GM12878 (cell line): ENCODE data around the gene DNAJC28. TPM values are rescaled to one million over a fixed set of nuclear protein-coding genes. Genes with fewer than 3 reads are reported as not detected.
"Not testable (repeated sequence)": the region's sequence is repeated elsewhere in the genome, so short reads cannot be mapped to it uniquely, and the experiment has no call there.

Experiments
- ATAC-seq: fragments of 200-7000 bp; cut with Tn5 transposase; 3 replicates; pipeline ENCODE4 v1.9.1; 2020; ENCODE audit warnings: mild to moderate bottlenecking, moderate library complexity
- BruUV-seq: library from RNA; stranded (reverse); fragments of 400-500 nt; replicated peaks from 2 replicates; lab custom pipeline; 2021; lab: Mats Ljungman, UMichigan
- CTCF ChIA-PET: fragments of 300-600 bp; sonication (Branson Sonifier 250); formaldehyde crosslinking; extraction: SDS; loops from one replicate; lab custom pipeline; 2021; ENCODE audit warnings: inconsistent platforms; lab: Yijun Ruan, JAX
- POLR2A ChIA-PET: fragments of 350-600 bp; formaldehyde crosslinking; extraction: SDS; loops from one replicate; lab custom pipeline; 2021; ENCODE audit warnings: inconsistent platforms; lab: Charles Lee
- RAD21 ChIA-PET: fragments of 300-600 bp; sonication (Branson Sonifier 250); formaldehyde crosslinking; loops from one replicate; lab custom pipeline; 2023; ENCODE audit warnings: antibody characterized with exemption; ENCODE audit not compliant: unreplicated experiment; lab: Charles Lee
- SMC1A ChIA-PET: fragments of 300-600 bp; sonication (Branson Sonifier 250); formaldehyde crosslinking; loops from one replicate; lab custom pipeline; 2023; ENCODE audit not compliant: unreplicated experiment, uncharacterized antibody; lab: Charles Lee
- DNase-seq: peaks from one replicate; pipeline ENCODE4 v3.0.0-alpha.2; 2011; ENCODE audit warnings: low read depth, low spot score
- FAIRE-seq: peaks from 3 replicates; lab custom pipeline; 2011; peaks lifted over from hg19 to GRCh38; lab: Jason Lieb, UNC
- H2AFZ ChIP-seq: 2 replicates; pipeline ENCODE4 v1.6.0; 2011; ENCODE audit warnings: low read depth, low read length, control low read depth; ENCODE audit not compliant: control insufficient read depth
- H3K27ac ChIP-seq: 2 replicates; pipeline ENCODE4 v1.5.1; 2011; ENCODE audit warnings: control low read depth; ENCODE audit not compliant: control insufficient read depth, insufficient read depth
- H3K27me3 ChIP-seq, 2 experiments: replicated peaks in 1 of 2; 2 replicates each; pipeline versions ENCODE4 v1.6.0 to v1.6.1; 2011; ENCODE audit warnings: low read length in 1 of 2; ENCODE audit not compliant: control insufficient read depth in 2 of 2, insufficient read depth in 2 of 2
- H3K36me3 ChIP-seq, 2 experiments: 2 replicates each; pipeline ENCODE4 v1.5.1; 2011; ENCODE audit warnings: low read length in 1 of 2; ENCODE audit not compliant: control insufficient read depth in 2 of 2, insufficient read depth in 2 of 2
- H3K4me1 ChIP-seq: 2 replicates; pipeline ENCODE4 v1.6.1; 2011; ENCODE audit warnings: mild to moderate bottlenecking, low read length, moderate library complexity, mixed read lengths; ENCODE audit not compliant: control insufficient read depth, insufficient read depth
- H3K4me2 ChIP-seq: 2 replicates; pipeline ENCODE4 v1.6.0; 2011; ENCODE audit warnings: control low read depth; ENCODE audit not compliant: control insufficient read depth, insufficient read depth
- H3K4me3 ChIP-seq: fragments of 200-600 bp; sonication (generic); 2 replicates; pipeline ENCODE4 v1.5.1; 2016
- H3K79me2 ChIP-seq: 2 replicates; pipeline ENCODE4 v1.6.0; 2011; ENCODE audit warnings: low read length; ENCODE audit not compliant: control insufficient read depth, insufficient read depth
- H3K9ac ChIP-seq: 2 replicates; pipeline ENCODE4 v1.8.0; 2011; ENCODE audit warnings: low read length, control low read depth, mixed read lengths; ENCODE audit not compliant: control insufficient read depth, insufficient read depth
- H3K9me3 ChIP-seq: replicated peaks from 3 replicates; pipeline ENCODE4 v1.5.1; 2011; ENCODE audit warnings: mild to moderate bottlenecking, low read length; ENCODE audit not compliant: control insufficient read depth, insufficient read depth
- H4K20me1 ChIP-seq: 2 replicates; pipeline ENCODE4 v1.6.0; 2011; ENCODE audit not compliant: control insufficient read depth, insufficient read depth
- DPF2 ChIP-seq: fragments of 450-650 bp; IDR thresholded peaks from 2 replicates; pipeline ENCODE4 v1.6.1; 2017; ENCODE audit warnings: mild to moderate bottlenecking
- HDAC6 ChIP-seq: fragments of 200-600 bp; sonication (generic); IDR thresholded peaks from one replicate; pipeline ENCODE4 v1.8.0; 2017; ENCODE audit warnings: antibody characterized with exemption; ENCODE audit not compliant: unreplicated experiment
- POLR2A ChIP-seq: IDR thresholded peaks from 2 replicates; pipeline ENCODE4 v1.6.1; 2011; ENCODE audit warnings: low read depth, mild to moderate bottlenecking, low read length
- RELA ChIP-seq: fragments of 450-650 bp; IDR thresholded peaks from 2 replicates; pipeline ENCODE4 v1.8.0; 2014; ENCODE audit warnings: borderline replicate concordance; ENCODE audit not compliant: partially characterized antibody
- STAT1 ChIP-seq: fragments of 450-650 bp; conservative IDR thresholded peaks from 2 replicates; pipeline ENCODE4 v1.6.1; 2014; ENCODE audit warnings: antibody characterized with exemption, mild to moderate bottlenecking
- TCF12 ChIP-seq: IDR thresholded peaks from 2 replicates; pipeline ENCODE4 v1.6.1; 2011; ENCODE audit warnings: low read depth, mild to moderate bottlenecking, low read length
- WGBS: methylation state at CpG from one replicate; pipeline ENCODE4 v1.1.6; 2016; ENCODE audit warnings: low lambda C conversion rate; ENCODE audit not compliant: insufficient replicate concordance, insufficient coverage; ENCODE audit errors: missing lambda C conversion rate; 5-methylcytosine and 5-hydroxymethylcytosine counted together
- in situ Hi-C: fragments of 300-500 bp; cut with MboI; formaldehyde crosslinking; loops from 9 replicates; pipeline ENCODE4 v1.14.3; 2018; ENCODE audit warnings: mixed read lengths
- intact Hi-C: fragments of 100-400 bp; cut with micrococcal nuclease; formaldehyde crosslinking; loops from one replicate; pipeline ENCODE4 v1.14.2; 2022; ENCODE audit not compliant: unreplicated experiment
- polyA plus RNA-seq, 11 experiments: library from polyadenylated mRNA; depleted of rRNA in 4 of 11; unstranded in 6 of 11; stranded (reverse) in 5 of 11; fragments of >200 nt; fragmentation: Nextera tagmentation in 4 of 11; fragmentation: Illumina TruSeq in 1 of 11; extraction: Ambion mirVana in 4 of 11; extraction: Trizol in 1 of 11; gene quantifications; 1 replicate in 1 of 11; 2 replicates in 10 of 11; pipeline versions ENCODE4 v1.2.1 to v1.2.3, GENCODE V29; 2011 to 2016; ENCODE audit warnings: inconsistent platforms in 2 of 11, missing spikeins in 2 of 11, low read depth in 1 of 11
- total RNA-seq, 4 experiments: library from RNA; depleted of rRNA in 3 of 4; stranded (reverse); fragments of >200 nt in 3 of 4; fragmentation: Illumina TruSeq in 1 of 4; extraction: Trizol in 1 of 4; gene quantifications; 2 replicates each; pipeline versions ENCODE4 v1.2.1 to v1.2.3, GENCODE V29; 2013 to 2021
- TF ChIP-seq, protein P1 (sequence below): IDR thresholded peaks from 2 replicates; pipeline ENCODE4 v1.6.1; 2011; ENCODE audit warnings: borderline replicate concordance, low read depth, mild to moderate bottlenecking, moderate library complexity, low read length; ENCODE audit not compliant: insufficient read depth, poor library complexity, severe bottlenecking

Gene DNAJC28
- total and polyA plus RNA-seq, 10 of the 15 experiments (the other 5 are each of a cell fraction or from before 2014, with no cell fraction given): 0.26 to 0.77 (median 0.54) TPM

DNA sequence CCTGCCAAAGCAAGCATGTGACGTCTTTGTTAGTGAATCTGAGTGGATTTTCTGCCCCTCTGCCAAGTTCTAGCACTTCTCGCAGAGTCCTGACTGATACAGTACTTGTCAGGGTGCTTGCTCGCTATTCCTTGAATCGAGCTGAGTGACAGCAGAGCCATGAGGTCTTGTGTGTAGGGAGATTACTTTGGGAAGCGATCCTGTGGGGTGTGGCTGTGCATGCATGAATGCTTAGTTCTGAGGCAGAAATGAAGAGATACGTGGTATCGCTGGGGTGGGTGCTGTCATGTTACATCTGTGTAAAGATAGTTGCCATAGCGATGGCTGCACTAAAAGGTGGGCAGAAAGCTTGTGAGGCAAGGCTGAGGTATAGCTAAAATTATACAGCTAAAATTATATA lies 19.3 kb upstream of the DNAJC28 start:
- Histone ChIP-seq H4K20me1 (no peaks in the 10 kb centered on the region), H2AFZ (no peak overlapping the region), H3K36me3 (peaks cover 1 to 20% of the 10 kb centered on the region in 2 experiments), H3K27me3 (no peaks in the 10 kb centered on the region), H3K9ac (no peak overlapping the region), H3K9me3 (no peaks in the 10 kb centered on the region; the same call in 2 of the 3 replicates), H3K4me1 (no peaks in the 10 kb centered on the region), H3K79me2 (no peaks in the 10 kb centered on the region), H3K27ac (no peak overlapping the region), H3K4me2 (no peak overlapping the region), H3K4me3 (no peak overlapping the region)
- TSS peak; percentile 25 for BruUV-seq
- WGBS: 91% methylated on average over 8 of the region's 8 CpGs
- ChIA-PET RAD21 (no interaction called here), CTCF (no interaction called here), SMC1A (interaction anchor here (1.4 kb wide), 1 partner anchor 14 kb away, joined by 3 read pairs; no protein-coding TSS in a partner anchor), POLR2A (no interaction called here)
- ATAC-seq (no peak), DNase-seq (no peak), FAIRE-seq (no peak)
- in situ Hi-C loops: no loop called here
- intact Hi-C loops: no loop called here
- TF ChIP-seq STAT1: no peak
- no peak for TF ChIP-seq RELA
- TF ChIP-seq, protein P1, sequence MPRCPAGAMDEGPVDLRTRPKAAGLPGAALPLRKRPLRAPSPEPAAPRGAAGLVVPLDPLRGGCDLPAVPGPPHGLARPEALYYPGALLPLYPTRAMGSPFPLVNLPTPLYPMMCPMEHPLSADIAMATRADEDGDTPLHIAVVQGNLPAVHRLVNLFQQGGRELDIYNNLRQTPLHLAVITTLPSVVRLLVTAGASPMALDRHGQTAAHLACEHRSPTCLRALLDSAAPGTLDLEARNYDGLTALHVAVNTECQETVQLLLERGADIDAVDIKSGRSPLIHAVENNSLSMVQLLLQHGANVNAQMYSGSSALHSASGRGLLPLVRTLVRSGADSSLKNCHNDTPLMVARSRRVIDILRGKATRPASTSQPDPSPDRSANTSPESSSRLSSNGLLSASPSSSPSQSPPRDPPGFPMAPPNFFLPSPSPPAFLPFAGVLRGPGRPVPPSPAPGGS: peak; percentile 36
- TF ChIP-seq DPF2: no peak
- no peak for TF ChIP-seq POLR2A
- TF ChIP-seq TCF12: no peak
- no peak for TF ChIP-seq HDAC6
- TF ChIP-seq, all 136 proteins: peak for 1

DNA sequence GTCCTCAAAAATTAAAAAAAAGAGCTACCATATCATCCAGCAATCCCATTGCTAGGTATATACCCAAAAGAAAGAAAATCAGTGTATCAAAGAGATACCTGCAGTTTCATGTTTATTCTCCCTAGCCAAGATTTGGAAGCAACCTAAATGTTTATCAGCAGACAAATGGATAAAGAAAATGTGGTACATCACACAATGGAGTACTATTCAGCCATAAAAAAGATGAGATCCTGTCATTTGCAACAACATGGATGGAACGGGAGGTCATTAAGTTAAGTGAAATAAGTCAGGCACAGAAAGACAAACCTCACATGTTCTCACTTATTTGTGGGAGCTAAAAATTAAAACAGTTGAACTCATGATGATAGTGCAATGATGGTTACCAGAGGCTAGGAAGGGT lies 15.5 kb upstream of the DNAJC28 start:
- POLR2A ChIA-PET, H2AFZ ChIP-seq, BruUV-seq, H3K9me3 ChIP-seq, RAD21 ChIA-PET, ATAC-seq, H3K27me3 ChIP-seq, H3K9ac ChIP-seq, H3K27ac ChIP-seq, H3K4me1 ChIP-seq, DNase-seq, H4K20me1 ChIP-seq, FAIRE-seq, in situ Hi-C loops, H3K4me2 ChIP-seq, intact Hi-C loops, H3K4me3 ChIP-seq, H3K79me2 ChIP-seq: not testable (repeated sequence)
- WGBS: 89% methylated on average over 1 of the region's 1 CpG
- ChIA-PET SMC1A (interaction anchor here (1.4 kb wide), 1 partner anchor 59 kb away, joined by 3 read pairs; no protein-coding TSS in a partner anchor), CTCF (interaction anchor here (1.2 to 1.4 kb wide), 2 partner anchors 14 to 99 kb away, joined by 3 to 4 read pairs; no protein-coding TSS in a partner anchor)
- H3K36me3 ChIP-seq: peaks cover 1 to 20% of the 10 kb centered on the region in 2 experiments
